Type B pancreatic cell (in vitro differentiated cells): ENCODE measurements around the gene PI4K2A. TPM values are rescaled to one million over a fixed set of nuclear protein-coding genes. Genes with fewer than 3 reads are reported as not detected.

Source experiments
- DNase-seq: peaks from one replicate; pipeline ENCODE4 v3.0.0; 2021; ENCODE audit warnings: mixed read lengths; ENCODE audit not compliant: unreplicated experiment; ENCODE audit errors: extremely low spot score
- H3K27ac Mint-ChIP-seq: 2 replicates; pipeline ENCODE4 v1.8.0; 2021; ENCODE audit warnings: mild to moderate bottlenecking, mixed read lengths
- H3K27me3 Mint-ChIP-seq: 2 replicates; pipeline ENCODE4 v1.8.0; 2021; ENCODE audit warnings: mixed read lengths
- H3K36me3 Mint-ChIP-seq: 2 replicates; pipeline ENCODE4 v1.8.0; 2021; ENCODE audit warnings: mixed read lengths
- H3K4me1 Mint-ChIP-seq: one replicate; pipeline ENCODE4 v1.8.0; 2021; ENCODE audit warnings: mixed read lengths; ENCODE audit not compliant: unreplicated experiment
- H3K4me3 Mint-ChIP-seq: 2 replicates; pipeline ENCODE4 v1.8.0; 2021; ENCODE audit warnings: mild to moderate bottlenecking, mixed read lengths
- H3K9me3 Mint-ChIP-seq: 2 replicates; pipeline ENCODE4 v1.8.0; 2021; ENCODE audit warnings: mixed read lengths
- total RNA-seq: library from RNA; stranded (reverse); gene quantifications from 2 replicates; pipeline ENCODE4 v1.2.1, GENCODE V29; 2021; ENCODE audit warnings: low replicate concordance
- TF ChIP-seq, protein P1 (sequence below): fragments of 200-600 bp; sonication (generic); conservative IDR thresholded peaks from 2 replicates; pipeline ENCODE4 v1.5.0; 2021; ENCODE audit warnings: antibody characterized with exemption, mild to moderate bottlenecking

Gene PI4K2A
- total RNA-seq, 1 donor from 2014 or later: 19.3 TPM

DNA sequence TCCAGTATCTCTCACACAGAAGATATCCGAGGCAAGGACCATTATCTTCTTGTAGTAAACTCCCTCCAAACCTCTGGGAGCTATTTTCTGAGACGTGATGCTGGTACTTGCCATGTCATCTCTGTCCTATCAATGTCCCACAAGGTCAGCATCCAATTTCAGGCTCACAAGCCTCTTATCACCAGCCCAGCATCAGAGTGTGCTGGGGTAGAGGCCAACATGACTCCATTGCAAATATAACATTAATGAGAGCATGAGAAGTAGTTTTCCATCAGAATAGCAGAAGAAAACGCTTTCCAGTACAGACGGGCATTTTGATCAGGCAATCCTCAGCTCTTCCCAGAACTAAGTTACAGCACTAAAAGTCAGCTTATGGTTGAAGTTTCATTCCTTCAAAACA is 12.7 kb upstream of the PI4K2A start:
- H3K4me3 Mint-ChIP-seq: no peak overlapping the region
- no peaks in the 10 kb centered on the region for H3K27me3 Mint-ChIP-seq
- no peak overlapping the region for H3K27ac Mint-ChIP-seq
- H3K4me1 Mint-ChIP-seq: peaks cover 6% of the 10 kb centered on the region
- no peaks in the 10 kb centered on the region for H3K36me3 Mint-ChIP-seq
- H3K9me3 Mint-ChIP-seq: no peaks in the 10 kb centered on the region
- no peak for DNase-seq
- TF ChIP-seq, protein P1, sequence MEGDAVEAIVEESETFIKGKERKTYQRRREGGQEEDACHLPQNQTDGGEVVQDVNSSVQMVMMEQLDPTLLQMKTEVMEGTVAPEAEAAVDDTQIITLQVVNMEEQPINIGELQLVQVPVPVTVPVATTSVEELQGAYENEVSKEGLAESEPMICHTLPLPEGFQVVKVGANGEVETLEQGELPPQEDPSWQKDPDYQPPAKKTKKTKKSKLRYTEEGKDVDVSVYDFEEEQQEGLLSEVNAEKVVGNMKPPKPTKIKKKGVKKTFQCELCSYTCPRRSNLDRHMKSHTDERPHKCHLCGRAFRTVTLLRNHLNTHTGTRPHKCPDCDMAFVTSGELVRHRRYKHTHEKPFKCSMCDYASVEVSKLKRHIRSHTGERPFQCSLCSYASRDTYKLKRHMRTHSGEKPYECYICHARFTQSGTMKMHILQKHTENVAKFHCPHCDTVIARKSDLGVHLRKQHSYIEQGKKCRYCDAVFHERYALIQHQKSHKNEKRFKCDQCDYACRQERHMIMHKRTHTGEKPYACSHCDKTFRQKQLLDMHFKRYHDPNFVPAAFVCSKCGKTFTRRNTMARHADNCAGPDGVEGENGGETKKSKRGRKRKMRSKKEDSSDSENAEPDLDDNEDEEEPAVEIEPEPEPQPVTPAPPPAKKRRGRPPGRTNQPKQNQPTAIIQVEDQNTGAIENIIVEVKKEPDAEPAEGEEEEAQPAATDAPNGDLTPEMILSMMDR: no peak

DNA sequence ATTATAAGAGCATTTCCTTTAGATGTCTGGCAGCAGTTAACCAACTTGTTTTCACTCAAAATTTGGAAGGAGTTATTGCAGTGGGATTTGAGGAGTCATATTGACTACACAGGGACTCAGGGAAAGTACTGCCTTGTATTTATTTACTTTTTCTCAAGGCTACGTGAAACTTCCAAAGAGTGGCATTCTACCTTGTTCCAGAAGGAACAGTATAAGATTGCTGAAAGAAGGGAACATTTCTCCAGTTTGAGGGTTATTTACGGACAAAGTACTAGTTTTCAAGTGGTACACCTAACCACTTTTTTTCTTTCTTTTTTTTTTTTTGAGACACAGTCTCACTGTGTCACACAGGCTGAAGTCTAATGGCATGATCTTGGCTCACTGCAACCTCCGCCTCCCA is 12.2 kb upstream of the PI4K2A start:
- no peak overlapping the region for H3K4me3 Mint-ChIP-seq
- H3K27me3 Mint-ChIP-seq: no peaks in the 10 kb centered on the region
- no peak for DNase-seq
- peaks cover 7% of the 10 kb centered on the region for H3K4me1 Mint-ChIP-seq
- no peaks in the 10 kb centered on the region for H3K9me3 Mint-ChIP-seq
- H3K36me3 Mint-ChIP-seq: no peaks in the 10 kb centered on the region
- no peak overlapping the region for H3K27ac Mint-ChIP-seq
- TF ChIP-seq, protein P1: no peak

DNA sequence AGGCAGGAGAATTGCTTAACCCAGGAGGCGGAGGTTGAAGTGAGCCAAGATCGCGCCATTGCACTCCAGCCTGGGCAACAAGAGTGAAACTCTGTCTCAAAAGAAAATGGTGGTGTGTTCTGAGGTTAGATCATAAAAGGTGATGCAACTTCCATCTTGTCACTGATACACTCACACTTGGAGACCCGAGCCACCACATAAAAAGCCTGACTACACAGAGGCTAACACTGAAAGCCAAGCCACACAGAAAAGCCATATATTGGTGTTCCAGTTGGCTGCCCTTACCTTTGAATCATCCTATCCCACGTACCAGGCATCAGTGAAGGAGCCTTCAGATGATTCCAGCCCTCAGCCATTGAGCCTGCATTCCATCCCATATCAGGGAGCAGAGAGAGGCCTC is 11.2 kb upstream of the PI4K2A start:
- H3K4me3 Mint-ChIP-seq: no peak overlapping the region
- DNase-seq: no peak
- H3K27ac Mint-ChIP-seq: no peak overlapping the region
- TF ChIP-seq, protein P1: no peak
- H3K36me3 Mint-ChIP-seq: no peaks in the 10 kb centered on the region
- no peaks in the 10 kb centered on the region for H3K27me3 Mint-ChIP-seq
- peaks cover 13% of the 10 kb centered on the region for H3K4me1 Mint-ChIP-seq
- no peaks in the 10 kb centered on the region for H3K9me3 Mint-ChIP-seq

DNA sequence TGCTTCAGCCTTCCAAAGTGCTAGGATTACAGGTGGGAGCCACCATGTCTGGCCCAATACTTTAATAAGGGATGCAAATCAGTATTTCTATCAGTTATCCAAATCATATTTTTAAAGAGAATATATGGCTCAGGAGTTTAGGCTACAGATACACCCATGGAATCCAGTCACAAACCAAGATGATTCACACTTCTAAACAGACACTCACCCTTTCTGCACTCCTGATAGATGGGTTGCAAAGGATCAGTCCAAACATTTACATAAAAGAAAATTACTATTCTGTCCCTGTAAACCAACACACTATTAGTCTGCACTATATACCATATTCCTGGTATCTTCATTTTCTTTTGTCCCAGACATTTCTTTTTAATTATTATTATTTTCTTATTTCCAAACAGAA is 9.4 kb upstream of the PI4K2A start:
- Mint-ChIP-seq H3K27me3 (no peaks in the 10 kb centered on the region), H3K4me1 (peaks cover 13% of the 10 kb centered on the region), H3K36me3 (no peaks in the 10 kb centered on the region), H3K27ac (no peak overlapping the region), H3K9me3 (no peaks in the 10 kb centered on the region), H3K4me3 (peak overlapping the region; percentile 31)
- TF ChIP-seq, protein P1: no peak
- DNase-seq: no peak

DNA sequence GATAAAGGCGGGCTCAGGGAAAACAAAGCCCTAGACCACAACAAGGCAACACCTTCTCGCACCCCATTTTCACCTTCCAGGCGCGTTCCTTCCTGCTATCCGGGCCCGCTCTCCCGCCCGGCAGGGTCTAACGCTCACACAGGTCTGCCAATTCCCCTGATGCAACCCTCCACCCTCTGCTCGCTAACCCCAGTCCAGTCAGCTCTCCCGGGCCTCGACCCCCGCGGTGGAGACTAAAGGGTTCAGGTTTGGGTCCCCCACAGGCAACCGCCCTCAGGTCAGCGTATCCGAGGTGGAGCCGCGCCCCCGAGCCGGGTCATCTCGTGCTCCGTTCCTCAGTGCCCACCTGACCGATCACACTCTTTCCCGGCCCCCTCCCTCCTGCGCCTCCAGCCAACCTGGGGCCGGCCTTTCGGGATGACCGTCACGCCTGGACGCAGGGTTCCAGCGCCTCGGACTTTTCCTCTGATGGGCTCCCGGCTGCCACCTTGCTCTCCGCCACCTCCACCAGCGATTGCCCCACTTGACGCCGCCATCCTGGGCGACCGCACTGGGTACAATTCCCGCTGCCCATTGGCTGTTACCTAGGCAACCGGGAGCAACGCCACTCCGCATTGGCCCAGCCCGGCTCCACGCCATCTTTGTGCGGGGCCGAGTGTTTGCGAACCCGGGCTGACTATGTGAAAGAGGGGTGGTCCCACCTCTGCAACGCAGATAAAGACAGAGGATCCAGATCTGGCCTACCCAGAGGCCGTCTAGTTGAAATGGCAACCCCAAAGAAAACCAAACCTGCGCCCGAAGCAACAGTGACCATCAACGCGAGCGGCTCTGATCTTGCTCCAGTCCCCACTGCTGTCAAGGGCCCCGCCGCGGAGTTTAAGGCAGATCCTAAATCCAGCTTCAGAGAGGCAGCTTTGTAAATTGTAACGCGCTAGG is 7.3 kb upstream of the PI4K2A start, which contains the start of gene MORN4:
Gene MORN4, minus strand, starts transcription at position 552 of the 936 bp plus-strand sequence. CDS start 13,847 bp downstream, outside the sequence.
- H3K36me3 Mint-ChIP-seq: no peaks in the 10 kb centered on the region
- peak; percentile 95 for DNase-seq
- TF ChIP-seq, protein P1: no peak
- H3K9me3 Mint-ChIP-seq: no peaks in the 10 kb centered on the region
- peaks cover 13% of the 10 kb centered on the region for H3K4me1 Mint-ChIP-seq
- peak within 1 kb of the TSS; percentile 99 for H3K4me3 Mint-ChIP-seq
- peak within 1 kb of the TSS; percentile 93 for H3K27ac Mint-ChIP-seq
- no peaks in the 10 kb centered on the region for H3K27me3 Mint-ChIP-seq
